H9 (cell line): ENCODE results near the gene MS4A15. TPM values are rescaled to one million over a fixed set of nuclear protein-coding genes. Genes with fewer than 3 reads are reported as not detected.

ENCODE experiments used
- DNase-seq: peaks from one replicate; pipeline ENCODE4 v3.0.0-alpha.2; 2017
- H2AFZ ChIP-seq: one replicate; pipeline ENCODE4 v1.6.1; 2013; ENCODE audit warnings: mild to moderate bottlenecking, low read length, control low read depth, moderate library complexity
- H2AK5ac ChIP-seq: 2 replicates; pipeline ENCODE4 v1.6.1; 2013; ENCODE audit warnings: low read length, control low read depth, mixed read lengths; ENCODE audit not compliant: insufficient read length
- H2BK120ac ChIP-seq: one replicate; pipeline ENCODE4 v1.6.1; 2013; ENCODE audit warnings: low read depth, mild to moderate bottlenecking, low read length, control low read depth, inconsistent platforms; ENCODE audit not compliant: poor library complexity, severe bottlenecking
- H2BK12ac ChIP-seq: 2 replicates; pipeline ENCODE4 v1.6.1; 2013; ENCODE audit warnings: low read length, control low read depth, mixed read lengths, low read depth; ENCODE audit not compliant: insufficient read length
- H2BK15ac ChIP-seq: 2 replicates; pipeline ENCODE4 v1.6.1; 2013; ENCODE audit warnings: low read depth, low read length, control low read depth
- H2BK20ac ChIP-seq: one replicate; pipeline ENCODE4 v1.6.1; 2013; ENCODE audit warnings: low read depth, mild to moderate bottlenecking, low read length, control low read depth, inconsistent platforms; ENCODE audit not compliant: poor library complexity, severe bottlenecking
- H2BK5ac ChIP-seq: 2 replicates; pipeline ENCODE4 v1.6.1; 2013; ENCODE audit warnings: low read length, control low read depth, mixed read lengths; ENCODE audit not compliant: insufficient read length
- H3K14ac ChIP-seq: 2 replicates; pipeline ENCODE4 v1.6.1; 2013; ENCODE audit warnings: low read length, control low read depth; ENCODE audit not compliant: insufficient read depth
- H3K18ac ChIP-seq: 2 replicates; pipeline ENCODE4 v1.6.1; 2013; ENCODE audit warnings: low read depth, mild to moderate bottlenecking, mixed read lengths, low read length, control low read depth; ENCODE audit not compliant: insufficient read length
- H3K23ac ChIP-seq: 2 replicates; pipeline ENCODE4 v1.6.1; 2013; ENCODE audit warnings: low read length, control low read depth, mixed read lengths, low read depth; ENCODE audit not compliant: insufficient read length
- H3K23me2 ChIP-seq: 2 replicates; pipeline ENCODE4 v1.6.1; 2013; ENCODE audit warnings: low read depth, mild to moderate bottlenecking, mixed read lengths, low read length, control low read depth; ENCODE audit not compliant: insufficient read length, poor library complexity, severe bottlenecking
- H3K27ac ChIP-seq: 2 replicates; pipeline ENCODE4 v1.5.1; 2013; ENCODE audit warnings: low read length, control low read depth, mixed read lengths, low read depth; ENCODE audit not compliant: insufficient read length
- H3K27me3 ChIP-seq: 2 replicates; pipeline ENCODE4 v1.6.1; 2013; ENCODE audit warnings: low read length, control low read depth, inconsistent platforms; ENCODE audit not compliant: insufficient read depth
- H3K4ac ChIP-seq: 2 replicates; pipeline ENCODE4 v1.6.1; 2013; ENCODE audit warnings: low read depth, mild to moderate bottlenecking, control low read depth, inconsistent platforms, low read length, moderate library complexity
- H3K4me1 ChIP-seq: 2 replicates; pipeline ENCODE4 v1.6.1; 2013; ENCODE audit warnings: low read length, control low read depth, inconsistent platforms; ENCODE audit not compliant: insufficient read depth
- H3K4me2 ChIP-seq: 2 replicates; pipeline ENCODE4 v1.6.1; 2013; ENCODE audit warnings: low read length, control low read depth, mixed read lengths; ENCODE audit not compliant: insufficient read length, insufficient read depth
- H3K56ac ChIP-seq: 2 replicates; pipeline ENCODE4 v1.6.1; 2013; ENCODE audit warnings: low read depth, mild to moderate bottlenecking, mixed read lengths, low read length, control low read depth; ENCODE audit not compliant: insufficient read length
- H3K79me1 ChIP-seq: 2 replicates; pipeline ENCODE4 v1.6.1; 2013; ENCODE audit warnings: low read depth, mild to moderate bottlenecking, moderate library complexity, low read length, control low read depth, inconsistent platforms; ENCODE audit not compliant: insufficient read depth, poor library complexity, severe bottlenecking
- H3K79me2 ChIP-seq: 2 replicates; pipeline ENCODE4 v1.6.1; 2013; ENCODE audit warnings: low read length, control low read depth, inconsistent platforms; ENCODE audit not compliant: insufficient read depth
- H3K9ac ChIP-seq: 2 replicates; pipeline ENCODE4 v1.6.1; 2013; ENCODE audit warnings: low read length, control low read depth, mixed read lengths; ENCODE audit not compliant: insufficient read length; ENCODE audit errors: extremely low read depth
- H3K9me3 ChIP-seq: one replicate; pipeline ENCODE4 v1.6.1; 2013; ENCODE audit warnings: low read depth, low read length, inconsistent platforms; ENCODE audit not compliant: control insufficient read depth
- H3T11ph ChIP-seq: one replicate; pipeline ENCODE4 v1.6.1; 2013; ENCODE audit warnings: mild to moderate bottlenecking, low read length, control low read depth, inconsistent platforms
- H4K20me1 ChIP-seq: one replicate; pipeline ENCODE4 v1.6.1; 2013; ENCODE audit not compliant: control insufficient read depth, insufficient read length, insufficient read depth
- H4K5ac ChIP-seq: 2 replicates; pipeline ENCODE4 v1.6.1; 2013; ENCODE audit warnings: low read depth, mild to moderate bottlenecking, mixed read lengths, low read length, control low read depth; ENCODE audit not compliant: insufficient read length
- H4K8ac ChIP-seq: replicated peaks from 2 replicates; pipeline ENCODE4 v1.6.1; 2013; ENCODE audit warnings: low read length, control low read depth, mixed read lengths, low read depth; ENCODE audit not compliant: insufficient read length
- H4K91ac ChIP-seq: 2 replicates; pipeline ENCODE4 v1.6.1; 2013; ENCODE audit warnings: low read depth, mild to moderate bottlenecking, moderate library complexity, mixed read lengths, low read length, control low read depth; ENCODE audit not compliant: insufficient read length
- H3K27ac Mint-ChIP-seq, 3 experiments: 2 replicates in 2 of 3; 3 replicates in 1 of 3; pipeline ENCODE4 v1.8.0; 2020 to 2021; ENCODE audit warnings: mixed read lengths in 3 of 3, mild to moderate bottlenecking in 1 of 3, moderate library complexity in 1 of 3
- H3K27me3 Mint-ChIP-seq: 2 replicates; pipeline ENCODE4 v1.8.0; 2021; ENCODE audit warnings: low read depth, mild to moderate bottlenecking, moderate library complexity, mixed read lengths
- H3K36me3 Mint-ChIP-seq, 3 experiments: 2 replicates in 2 of 3; 3 replicates in 1 of 3; pipeline ENCODE4 v1.8.0; 2020 to 2021; ENCODE audit warnings: low read depth in 3 of 3, mixed read lengths in 3 of 3; ENCODE audit not compliant: insufficient read depth in 1 of 3
- H3K4me1 Mint-ChIP-seq, 2 experiments: 2 replicates each; pipeline ENCODE4 v1.8.0; 2020; ENCODE audit warnings: mixed read lengths in 2 of 2
- H3K4me3 Mint-ChIP-seq, 2 experiments: 2 replicates in 1 of 2; 3 replicates in 1 of 2; pipeline ENCODE4 v1.8.0; 2020 to 2021; ENCODE audit warnings: mild to moderate bottlenecking in 2 of 2, mixed read lengths in 2 of 2, moderate library complexity in 1 of 2
- H3K9me3 Mint-ChIP-seq, 2 experiments: 2 replicates in 1 of 2; 3 replicates in 1 of 2; pipeline ENCODE4 v1.8.0; 2020; ENCODE audit warnings: mild to moderate bottlenecking in 2 of 2, mixed read lengths in 2 of 2, moderate library complexity in 1 of 2
- CTCF ChIP-seq: fragments of 200-600 bp; sonication (generic); conservative IDR thresholded peaks from 3 replicates; pipeline ENCODE4 v1.8.0; 2021; ENCODE audit warnings: antibody characterized with exemption, mild to moderate bottlenecking
- total RNA-seq: library from RNA; stranded (reverse); gene quantifications from 2 replicates; pipeline ENCODE4 v1.2.1, GENCODE V29; 2021

Gene MS4A15
- total RNA-seq, 1 experiment from 2014 or later, result 0.11 TPM

- H4K91ac ChIP-seq, result no peak overlapping the region
- no peak overlapping the region for H3K4me2 ChIP-seq
- Mint-ChIP-seq H3K36me3 (no peaks in the 10 kb centered on the region), H3K9me3 (peaks cover 0 to 2% of the 10 kb centered on the region in 2 experiments; a peak in 1 of 5 replicates), H3K4me3 (no peak overlapping the region), H3K4me1 (peaks cover 1 to 4% of the 10 kb centered on the region in 2 experiments; a peak in 2 of 4 replicates), H3K27ac (no peak overlapping the region), H3K27me3 (peaks cover 7% of the 10 kb centered on the region; the same call in 1 of the 2 replicates)
- H3K18ac ChIP-seq, result no peak overlapping the region
- no peak overlapping the region for H2AFZ ChIP-seq
- no peak overlapping the region for H3K14ac ChIP-seq
- H2BK120ac ChIP-seq, result no peak overlapping the region
- H4K20me1 ChIP-seq, result no peaks in the 10 kb centered on the region
- H2BK15ac ChIP-seq, result no peak overlapping the region
- H4K5ac ChIP-seq, result no peak overlapping the region
- no peak overlapping the region for H3K9ac ChIP-seq
- H2AK5ac ChIP-seq, result no peak overlapping the region
- no peak overlapping the region for H2BK20ac ChIP-seq
- H4K8ac ChIP-seq, result no peak overlapping the region
- no peak for TF ChIP-seq CTCF
- H3K27ac ChIP-seq, result no peak overlapping the region
- DNase-seq, result no peak
- no peaks in the 10 kb centered on the region for H3K4me1 ChIP-seq
- H3K27me3 ChIP-seq, result no peaks in the 10 kb centered on the region
- H3K79me1 ChIP-seq, result no peaks in the 10 kb centered on the region
- H3T11ph ChIP-seq, result no peak overlapping the region
- no peak overlapping the region for H3K56ac ChIP-seq
- no peaks in the 10 kb centered on the region for H3K9me3 ChIP-seq
- H3K23me2 ChIP-seq, result no peaks in the 10 kb centered on the region
- no peak overlapping the region for H3K4ac ChIP-seq
- no peak overlapping the region for H3K23ac ChIP-seq
- H2BK5ac ChIP-seq, result no peak overlapping the region
- H3K79me2 ChIP-seq, result no peaks in the 10 kb centered on the region
- H2BK12ac ChIP-seq, result no peak overlapping the region
These were observed 24.1 kb downstream of the MS4A15 start for GRCh38 chr11:60780774-60781173.
